Omental fat pad (tissue), 4 donors: ENCODE measurements around the gene GTF3C2. TPM values are rescaled to one million over a fixed set of nuclear protein-coding genes. Genes with fewer than 3 reads are reported as not detected.

Experiments used
- ATAC-seq: fragments of 150-250 bp; one replicate; pipeline ENCODE4 v1.9.1; 2016; ENCODE audit warnings: mild to moderate bottlenecking, moderate library complexity; ENCODE audit not compliant: low FRiP score
- DNase-seq: peaks from one replicate; pipeline ENCODE4 v3.0.0-alpha.2; 2019; ENCODE audit warnings: low spot score
- total RNA-seq, 4 donors: library from RNA; depleted of rRNA; stranded (reverse); fragments of >200 nt; gene quantifications; one replicate each; pipeline ENCODE4 v1.1.0, GENCODE V29; 2016
- TF ChIP-seq, protein P1 (sequence below), 3 donors: fragments of 450-650 bp; IDR thresholded peaks; one replicate each; pipeline ENCODE4 v1.5.1; 2016 to 2017; ENCODE audit warnings: antibody characterized with exemption in 3 of 3, mild to moderate bottlenecking in 3 of 3, moderate library complexity in 2 of 3

Gene GTF3C2
- total RNA-seq, 4 donors from 2014 or later, result 24.8 to 76.1 (median 34.8) TPM

DNA sequence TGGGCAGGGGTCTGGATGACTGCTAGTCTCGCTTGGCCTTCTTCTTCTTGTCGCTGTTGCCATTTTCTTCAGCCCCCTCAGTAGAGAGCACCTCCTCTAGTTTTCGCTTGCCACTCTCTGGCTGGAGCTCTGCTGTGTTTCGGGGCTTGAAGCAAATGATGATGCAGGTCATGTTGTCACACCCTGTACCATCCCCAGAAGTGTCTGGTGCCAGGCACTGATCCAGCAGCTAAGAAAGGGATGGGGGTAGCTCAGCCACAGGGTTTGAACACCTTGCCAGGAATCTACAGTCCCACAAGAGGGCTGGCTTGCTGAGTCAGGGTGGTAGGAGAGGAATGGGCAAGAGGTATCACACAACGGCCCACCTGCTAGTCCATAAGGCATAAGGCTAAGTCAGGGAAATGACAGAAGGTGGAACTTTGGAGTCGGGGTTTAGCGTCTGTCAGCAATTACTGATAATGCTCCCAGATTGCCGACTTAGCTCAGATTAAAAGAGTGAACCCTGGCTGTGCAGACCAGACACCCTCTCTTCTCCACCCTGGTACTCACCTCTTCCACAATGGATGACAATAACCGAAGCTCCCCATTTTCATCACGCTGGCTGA is 25.1 kb upstream of the GTF3C2 start:
- DNase-seq (no peak), ATAC-seq (no peak)
- TF ChIP-seq, protein P1, sequence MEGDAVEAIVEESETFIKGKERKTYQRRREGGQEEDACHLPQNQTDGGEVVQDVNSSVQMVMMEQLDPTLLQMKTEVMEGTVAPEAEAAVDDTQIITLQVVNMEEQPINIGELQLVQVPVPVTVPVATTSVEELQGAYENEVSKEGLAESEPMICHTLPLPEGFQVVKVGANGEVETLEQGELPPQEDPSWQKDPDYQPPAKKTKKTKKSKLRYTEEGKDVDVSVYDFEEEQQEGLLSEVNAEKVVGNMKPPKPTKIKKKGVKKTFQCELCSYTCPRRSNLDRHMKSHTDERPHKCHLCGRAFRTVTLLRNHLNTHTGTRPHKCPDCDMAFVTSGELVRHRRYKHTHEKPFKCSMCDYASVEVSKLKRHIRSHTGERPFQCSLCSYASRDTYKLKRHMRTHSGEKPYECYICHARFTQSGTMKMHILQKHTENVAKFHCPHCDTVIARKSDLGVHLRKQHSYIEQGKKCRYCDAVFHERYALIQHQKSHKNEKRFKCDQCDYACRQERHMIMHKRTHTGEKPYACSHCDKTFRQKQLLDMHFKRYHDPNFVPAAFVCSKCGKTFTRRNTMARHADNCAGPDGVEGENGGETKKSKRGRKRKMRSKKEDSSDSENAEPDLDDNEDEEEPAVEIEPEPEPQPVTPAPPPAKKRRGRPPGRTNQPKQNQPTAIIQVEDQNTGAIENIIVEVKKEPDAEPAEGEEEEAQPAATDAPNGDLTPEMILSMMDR (IDR thresholded peaks at IDR 0.05), result no peak

DNA sequence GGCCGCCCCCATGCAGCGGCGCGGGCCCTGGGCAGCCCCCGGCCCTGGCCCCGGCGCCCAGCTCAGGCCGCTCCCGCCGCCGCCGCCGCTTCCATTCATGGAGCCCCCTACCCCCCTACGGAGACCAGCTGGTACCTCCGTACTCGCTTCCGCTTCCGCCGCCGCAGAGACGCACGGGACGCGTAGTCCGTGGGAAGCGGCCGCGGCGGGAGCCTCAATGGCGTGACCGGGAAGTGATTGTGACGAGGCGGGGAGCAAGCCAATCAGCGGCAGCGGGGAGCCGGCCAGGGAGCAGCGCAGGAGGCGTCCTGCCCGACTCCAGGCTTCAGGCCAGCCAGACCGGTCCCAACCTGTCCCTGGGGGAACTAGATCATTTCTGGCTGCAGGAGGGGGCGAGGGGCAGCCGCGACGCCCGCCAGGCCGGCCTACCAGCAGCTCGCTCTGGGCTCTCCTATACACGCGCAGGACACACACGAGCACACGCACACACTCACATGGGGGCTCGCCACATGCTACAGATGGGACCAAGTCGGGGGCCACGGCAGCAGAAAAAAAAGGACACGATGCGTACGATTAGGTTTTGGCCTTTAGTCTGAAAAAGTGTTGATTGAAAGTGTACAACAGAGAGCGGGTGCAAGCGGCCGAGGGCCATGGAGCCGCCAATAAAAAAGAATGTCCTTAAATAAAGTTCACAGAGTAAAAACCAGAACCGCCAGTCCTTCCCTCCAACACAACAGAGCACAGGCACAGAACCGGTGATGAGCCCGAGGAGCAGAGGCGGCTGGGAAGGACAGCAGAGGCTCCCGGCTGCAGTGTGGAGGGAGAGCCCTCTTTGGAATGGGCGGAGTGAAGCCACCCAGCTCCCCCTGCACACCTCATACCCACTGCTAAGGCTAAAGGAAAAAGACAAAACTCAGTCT is 24.3 kb upstream of the GTF3C2 start, which contains the start of gene ZNF513:
Gene ZNF513, minus strand, starts transcription at position 109 of the 920 bp plus-strand sequence. CDS start 208 bp downstream, outside the sequence.
- peak; percentile 88 for DNase-seq
- TF ChIP-seq, protein P1 (IDR thresholded peaks at IDR 0.05), result no peak
- ATAC-seq, result peak; percentile 91

DNA sequence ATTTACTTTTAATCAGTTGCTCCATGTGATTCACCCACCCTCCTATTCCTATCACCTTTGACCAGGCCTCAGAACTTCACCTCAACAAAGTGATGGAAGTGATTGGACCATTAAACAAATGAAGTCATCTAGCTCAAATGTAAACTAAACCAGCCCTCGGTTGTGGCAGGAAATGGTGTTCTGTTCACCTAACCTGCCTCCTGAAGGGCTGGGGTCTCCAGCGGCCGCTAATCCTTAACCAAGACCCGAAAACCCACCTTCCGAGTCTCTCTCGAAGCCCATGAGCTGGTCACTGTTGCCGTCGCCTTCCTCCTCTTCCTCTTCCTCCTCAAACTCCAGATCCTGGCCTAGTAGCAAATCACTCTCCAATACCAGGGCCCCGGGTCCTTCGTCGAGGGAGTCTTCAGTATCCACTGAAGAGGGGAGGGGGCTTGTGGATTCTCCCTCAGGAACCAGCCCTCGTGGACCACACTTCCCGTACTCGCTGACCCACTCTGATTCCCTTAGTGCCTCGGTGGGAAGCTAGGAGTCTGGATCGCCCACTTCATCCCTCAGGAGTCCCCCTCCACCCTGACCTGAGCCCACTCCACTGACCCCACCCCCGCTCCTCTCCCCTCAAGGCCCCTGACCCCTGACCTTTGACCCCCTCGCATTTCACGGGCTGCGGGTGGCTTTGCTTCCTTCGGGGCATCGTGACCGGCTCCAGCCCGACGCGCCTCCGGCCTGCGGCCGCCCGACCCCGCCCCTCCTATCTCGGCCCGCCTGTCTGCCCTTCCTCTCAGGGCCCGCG is 23.5 kb upstream of the GTF3C2 start:
- ATAC-seq, result peak; percentile 0
- peak; percentile 65 for DNase-seq
- TF ChIP-seq, protein P1 (IDR thresholded peaks at IDR 0.05), result no peak

DNA sequence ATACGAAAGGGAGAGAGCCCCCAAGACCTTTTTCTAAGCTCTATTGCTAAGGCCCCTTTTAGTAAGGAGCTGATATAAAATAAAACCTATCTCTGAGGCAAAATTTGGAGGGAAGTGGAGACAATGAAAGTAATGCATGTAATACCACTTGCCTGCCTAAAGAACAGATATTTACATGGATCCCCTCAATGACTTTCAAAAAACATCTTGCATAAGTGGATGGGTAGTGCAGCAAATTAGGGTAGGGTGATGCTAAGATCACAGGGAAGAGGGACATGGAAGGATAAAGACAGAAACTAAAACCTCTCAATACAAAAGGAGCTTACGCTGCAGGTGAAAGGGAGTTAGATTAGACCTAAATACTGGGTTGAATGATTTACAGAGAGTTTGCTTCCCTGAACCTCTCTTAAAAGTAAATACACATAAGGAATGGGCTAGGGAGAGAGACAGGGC is 22.8 kb upstream of the GTF3C2 start:
- TF ChIP-seq, protein P1 (IDR thresholded peaks at IDR 0.05), result no peak
- no peak for ATAC-seq
- no peak for DNase-seq

DNA sequence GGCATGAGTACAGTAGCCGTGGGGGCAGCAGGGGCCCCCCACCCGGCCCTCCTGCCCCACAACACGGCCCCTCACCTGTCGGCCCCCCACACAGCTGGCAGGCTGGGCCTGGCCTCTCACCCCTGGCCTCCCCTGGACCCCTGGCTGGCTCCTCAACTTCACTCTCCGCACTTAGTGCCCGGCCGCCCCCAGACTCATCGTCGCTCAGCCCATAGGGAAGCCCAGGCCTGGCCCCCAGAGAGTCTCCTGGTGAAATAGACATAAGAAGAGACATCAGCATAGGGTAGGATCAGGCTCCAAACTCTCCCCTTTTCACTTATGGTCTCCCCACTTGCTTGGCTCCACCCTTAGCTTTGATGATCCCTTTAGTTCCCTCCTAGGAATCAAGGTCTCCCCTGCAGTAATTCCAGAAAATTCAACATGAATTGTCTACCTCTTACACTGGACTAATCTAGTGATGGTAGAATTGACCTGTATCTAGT is 22.3 kb upstream of the GTF3C2 start:
- TF ChIP-seq, protein P1 (IDR thresholded peaks at IDR 0.05), result no peak
- no peak for DNase-seq
- ATAC-seq, result no peak

DNA sequence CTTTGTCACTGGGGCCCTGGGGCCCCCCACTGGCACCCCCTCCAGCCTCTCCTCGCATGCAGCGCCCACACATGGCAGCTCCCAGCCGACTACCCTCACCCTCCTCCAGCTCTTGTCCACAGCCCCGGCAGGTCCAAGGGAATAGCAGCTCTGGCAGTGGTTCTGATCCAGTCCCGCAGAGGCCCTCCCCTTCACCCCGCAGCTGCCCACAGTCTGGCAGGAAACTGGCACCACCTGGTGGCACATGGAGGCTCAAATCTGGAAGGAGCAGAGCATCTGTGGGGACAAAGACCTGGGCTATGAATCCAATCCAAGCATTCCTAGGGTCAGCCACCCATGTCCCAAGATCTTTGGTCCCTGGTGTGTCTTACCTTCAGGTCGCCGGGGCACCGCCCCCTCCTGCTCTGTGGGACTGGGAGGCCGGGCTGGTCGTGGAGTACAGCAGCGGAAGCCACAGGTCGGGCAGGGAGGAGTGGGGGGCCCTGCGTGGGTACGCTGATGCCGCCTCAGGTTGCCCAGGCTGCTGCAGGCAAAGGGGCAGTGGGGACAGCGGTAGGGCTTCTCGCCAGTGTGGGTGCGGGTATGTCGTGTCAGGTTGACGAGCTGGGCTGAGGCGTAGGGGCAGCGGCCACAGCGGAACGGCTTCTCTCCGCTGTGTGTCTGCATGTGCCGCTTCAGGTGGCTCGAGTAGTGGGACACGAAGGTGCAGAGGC is 21.7 kb upstream of the GTF3C2 start:
- ATAC-seq (no peak), DNase-seq (no peak)
- TF ChIP-seq, protein P1 (IDR thresholded peaks at IDR 0.05), result no peak
